SU-DHL-6 (cell line): Measurements from ENCODE around the gene CCDC63.

Experiments used
- EZH2phosphoT487 ChIP-seq: fragments of 200-600 bp; sonication (generic), shearing (Covaris generic); conservative IDR thresholded peaks from 2 replicates; pipeline ENCODE4 v1.6.1; 2018; ENCODE audit warnings: mild to moderate bottlenecking, antibody characterized with exemption, low read length, moderate library complexity, mixed read lengths
- TF ChIP-seq, protein P1 (sequence below): fragments of 200-600 bp; sonication (generic); IDR thresholded peaks from one replicate; pipeline ENCODE4 v1.5.1; 2017; ENCODE audit warnings: antibody characterized with exemption, mild to moderate bottlenecking, low read length, moderate library complexity; ENCODE audit not compliant: insufficient read depth, poor library complexity, severe bottlenecking

DNA sequence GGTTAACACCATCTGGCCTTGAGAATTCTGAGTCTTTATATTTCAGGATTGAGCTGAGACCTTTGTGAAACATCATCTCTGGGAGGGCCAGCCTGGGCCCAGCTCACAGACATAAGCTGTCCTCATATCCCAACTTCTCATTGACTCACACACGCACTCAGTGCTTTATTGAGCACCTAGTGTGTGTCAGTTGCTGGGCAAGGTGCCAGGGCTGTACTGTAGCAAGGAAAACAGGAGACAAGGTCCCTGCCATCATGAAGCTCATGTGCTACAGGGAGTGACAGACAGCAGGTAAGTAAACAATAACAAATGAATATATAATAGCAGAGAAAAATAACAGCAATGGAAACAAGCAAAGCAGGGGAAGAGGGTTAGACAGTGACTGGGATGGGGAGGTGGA, 30.5 kb upstream of the CCDC63 start:
- TF ChIP-seq, protein P1, sequence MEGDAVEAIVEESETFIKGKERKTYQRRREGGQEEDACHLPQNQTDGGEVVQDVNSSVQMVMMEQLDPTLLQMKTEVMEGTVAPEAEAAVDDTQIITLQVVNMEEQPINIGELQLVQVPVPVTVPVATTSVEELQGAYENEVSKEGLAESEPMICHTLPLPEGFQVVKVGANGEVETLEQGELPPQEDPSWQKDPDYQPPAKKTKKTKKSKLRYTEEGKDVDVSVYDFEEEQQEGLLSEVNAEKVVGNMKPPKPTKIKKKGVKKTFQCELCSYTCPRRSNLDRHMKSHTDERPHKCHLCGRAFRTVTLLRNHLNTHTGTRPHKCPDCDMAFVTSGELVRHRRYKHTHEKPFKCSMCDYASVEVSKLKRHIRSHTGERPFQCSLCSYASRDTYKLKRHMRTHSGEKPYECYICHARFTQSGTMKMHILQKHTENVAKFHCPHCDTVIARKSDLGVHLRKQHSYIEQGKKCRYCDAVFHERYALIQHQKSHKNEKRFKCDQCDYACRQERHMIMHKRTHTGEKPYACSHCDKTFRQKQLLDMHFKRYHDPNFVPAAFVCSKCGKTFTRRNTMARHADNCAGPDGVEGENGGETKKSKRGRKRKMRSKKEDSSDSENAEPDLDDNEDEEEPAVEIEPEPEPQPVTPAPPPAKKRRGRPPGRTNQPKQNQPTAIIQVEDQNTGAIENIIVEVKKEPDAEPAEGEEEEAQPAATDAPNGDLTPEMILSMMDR: no peak
- no peak for TF ChIP-seq EZH2phosphoT487
